ENCODE measurements around the gene OLFM2.

The OLFM2 gene

DNA sequence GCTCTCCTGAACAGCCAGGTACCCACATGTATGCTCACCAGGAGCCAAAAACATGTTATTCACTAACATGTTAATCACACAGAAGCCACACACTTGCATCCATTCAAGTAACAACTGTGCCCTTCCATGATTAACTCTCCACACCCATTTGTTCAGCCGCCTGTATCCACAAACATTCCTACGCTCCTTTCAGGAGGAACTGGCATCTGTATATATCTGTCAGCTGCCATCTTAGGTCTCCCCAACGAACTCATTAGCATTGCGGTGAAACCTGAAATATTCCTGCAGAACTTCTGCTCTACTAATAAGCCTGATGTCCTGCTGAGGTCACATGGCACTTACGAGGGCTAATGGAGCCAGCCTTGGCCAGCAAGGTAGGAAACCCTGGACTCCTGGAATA is 33.0 kb downstream of the OLFM2 start:
- no peak for DNase-seq

GRCh38 chr19:9901642-9902041 is 34.7 kb downstream of the OLFM2 start:
- no peak for DNase-seq

- no peak for DNase-seq
Measured at GRCh38 chr19:9901020-9901419, 35.3 kb downstream of the OLFM2 start.

DNA sequence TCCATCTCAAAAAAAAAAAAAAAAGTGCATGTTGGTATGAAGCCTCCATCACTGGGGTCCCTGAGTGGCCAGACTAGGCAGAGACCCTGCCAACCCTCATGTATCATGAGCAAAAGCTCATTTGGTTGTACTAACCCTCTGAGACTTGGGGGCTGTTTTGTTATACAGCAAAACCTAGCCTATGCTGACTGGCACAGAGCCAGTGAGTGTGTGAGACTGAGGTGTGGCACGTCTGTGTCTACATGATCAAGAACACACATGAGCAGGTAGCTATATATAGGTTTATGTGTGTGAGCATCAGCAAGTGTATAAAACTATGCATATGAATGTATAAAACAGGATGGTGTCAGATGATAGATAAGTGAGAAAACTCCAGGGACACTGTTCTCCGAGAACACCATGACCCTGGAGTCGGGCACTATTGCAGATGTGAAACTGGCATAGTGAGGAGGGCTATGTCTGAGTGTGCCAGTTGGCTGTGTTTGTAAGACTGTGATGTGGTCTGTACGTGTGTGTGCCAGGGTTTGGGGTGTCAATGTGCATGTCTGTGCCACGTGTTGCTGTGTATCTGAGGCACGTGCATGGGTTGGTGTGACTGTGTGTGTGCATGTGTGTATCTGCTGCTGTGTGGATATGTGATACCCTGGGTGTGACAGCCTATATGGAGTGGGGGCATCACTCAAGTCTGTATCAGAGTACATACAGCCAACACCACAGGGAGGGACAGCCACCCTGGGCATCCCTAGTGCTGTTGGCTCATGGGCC is 44.5 kb downstream of the OLFM2 start:
- DNase-seq = no peak

- no peak for DNase-seq
Measured at GRCh38 chr19:9885077-9885552, 51.2 kb downstream of the OLFM2 start.

DNA sequence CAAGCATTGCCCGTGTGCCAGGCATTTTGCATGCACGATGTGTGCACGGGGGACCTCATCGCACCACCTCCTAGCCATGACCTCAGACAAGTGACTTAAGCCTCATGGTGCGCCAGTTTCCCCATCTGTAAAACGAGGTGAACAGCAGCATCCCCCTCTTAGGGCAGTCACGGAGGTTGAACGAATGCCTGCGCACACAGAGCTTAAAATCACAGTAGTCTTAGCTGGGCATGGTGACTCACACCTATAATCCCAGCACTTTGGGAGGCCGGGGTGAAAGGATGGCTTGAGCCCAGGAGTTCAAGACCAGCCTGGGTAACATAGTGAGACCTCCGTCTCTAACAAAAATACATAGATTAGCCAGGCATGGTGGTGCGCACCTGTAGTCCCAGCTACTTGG is 52.6 kb downstream of the OLFM2 start:
- DNase-seq = no peak

- no peak for DNase-seq
Measured at GRCh38 chr19:9883231-9883758, 53.0 kb downstream of the OLFM2 start.

GRCh38 chr19:9881720-9882119 is 54.6 kb downstream of the OLFM2 start:
- DNase-seq = no peak

DNA sequence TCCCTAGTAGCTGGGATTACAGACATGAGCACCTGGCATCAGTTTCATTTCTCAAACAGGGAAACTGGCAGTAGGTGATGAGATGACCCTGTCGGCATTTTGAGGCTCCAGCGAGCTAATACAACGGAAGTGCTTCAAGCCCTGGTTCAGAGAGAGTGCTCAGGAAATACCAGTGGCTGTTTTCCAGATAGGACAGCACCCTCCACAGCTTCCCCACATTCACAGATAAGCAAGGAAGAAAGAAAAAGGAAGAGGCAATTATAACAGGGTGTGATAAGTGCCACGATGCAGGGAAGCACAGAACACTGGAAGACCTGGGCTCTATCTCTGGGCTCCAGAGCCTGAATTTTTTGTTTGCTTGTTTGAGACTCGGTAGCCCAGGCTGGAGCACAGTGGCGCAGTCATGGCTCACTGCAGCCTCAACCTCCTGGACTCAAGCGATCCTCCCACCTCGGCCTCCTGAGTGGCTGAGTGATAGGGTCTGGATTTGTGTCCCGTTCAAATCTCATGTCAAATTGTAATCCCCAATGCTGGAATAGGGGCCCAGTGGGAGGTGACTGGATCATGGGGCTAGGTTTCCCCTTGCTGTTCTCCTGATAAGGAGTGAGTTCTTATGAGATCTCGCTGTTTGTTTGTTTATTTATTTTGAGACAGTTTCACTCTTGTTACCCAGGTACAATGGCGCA is 57.7 kb downstream of the OLFM2 start:
- DNase-seq = no peak

- no peak for DNase-seq
Measured at GRCh38 chr19:9877780-9878510, 58.4 kb downstream of the OLFM2 start.

- no peak for DNase-seq
Measured at GRCh38 chr19:9875796-9876195, 60.5 kb downstream of the OLFM2 start.

- no peak for DNase-seq
Measured at GRCh38 chr19:9875031-9875627, 61.2 kb downstream of the OLFM2 start.

GRCh38 chr19:9872618-9873242 is 63.6 kb downstream of the OLFM2 start:
- no peak for DNase-seq

DNA sequence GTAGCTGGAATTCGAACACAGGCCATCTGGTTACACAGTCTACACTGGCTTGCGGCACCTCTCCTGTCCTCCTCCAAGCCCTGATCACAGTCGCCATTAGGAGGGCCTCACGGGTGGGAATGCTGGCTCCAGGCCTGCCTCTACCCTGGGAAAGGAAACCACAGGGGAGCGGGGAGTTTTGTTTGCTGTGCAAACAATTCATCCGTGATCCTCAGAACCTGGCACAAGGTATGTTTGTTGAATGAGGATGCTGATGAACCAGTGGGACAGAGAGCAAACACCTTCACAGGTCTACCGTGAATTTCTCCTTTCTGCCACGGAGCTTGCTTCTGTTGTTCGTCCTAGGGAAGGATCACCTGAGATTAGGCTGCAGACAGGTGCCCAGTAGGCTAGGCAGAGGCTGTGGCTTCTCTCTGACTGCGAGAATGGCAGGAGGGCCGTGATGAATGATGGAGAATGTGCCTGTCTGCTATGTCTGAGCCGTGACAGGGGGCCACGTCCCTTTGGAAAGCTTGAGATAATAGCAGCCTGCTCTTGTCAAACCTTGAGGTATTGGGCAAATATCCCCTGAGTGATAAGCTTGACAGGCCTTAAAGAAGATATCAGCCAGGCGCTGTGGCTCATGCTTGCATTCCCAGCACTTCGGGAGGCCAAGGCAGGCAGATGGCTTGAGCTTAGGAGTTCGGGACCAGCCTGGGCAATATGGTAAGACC is 64.5 kb downstream of the OLFM2 start:
- no peak for DNase-seq

DNA sequence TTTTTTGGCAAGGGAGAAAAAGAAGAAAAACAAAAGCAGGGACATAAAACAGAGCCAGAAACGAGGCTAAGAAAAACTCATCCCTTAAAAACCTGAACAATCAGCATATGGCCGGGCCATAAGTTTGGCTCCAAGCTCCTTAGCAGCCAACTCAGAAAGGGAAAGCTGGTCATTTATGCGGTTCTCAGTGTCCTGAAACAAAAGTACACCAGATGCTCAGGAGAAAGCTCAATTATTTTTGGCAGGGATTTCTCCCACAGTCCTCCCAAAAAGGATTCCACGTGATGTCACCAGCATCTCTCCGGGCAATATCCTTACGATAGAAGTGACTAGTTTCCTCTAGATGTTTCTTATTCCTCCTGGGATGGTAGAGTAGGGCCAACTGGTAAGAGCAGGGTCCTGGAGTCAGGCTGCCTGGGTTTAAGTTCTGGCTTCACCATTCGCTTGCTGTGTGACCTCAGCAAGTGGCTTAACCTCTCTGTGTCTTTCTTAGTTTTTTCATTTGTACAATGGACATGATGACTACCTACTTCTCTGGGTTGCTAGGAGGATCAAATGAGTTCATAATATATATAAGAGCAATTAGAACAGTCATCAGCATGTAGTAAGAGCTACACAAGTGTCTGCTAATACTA is 67.2 kb downstream of the OLFM2 start:
- no peak for DNase-seq

DNA sequence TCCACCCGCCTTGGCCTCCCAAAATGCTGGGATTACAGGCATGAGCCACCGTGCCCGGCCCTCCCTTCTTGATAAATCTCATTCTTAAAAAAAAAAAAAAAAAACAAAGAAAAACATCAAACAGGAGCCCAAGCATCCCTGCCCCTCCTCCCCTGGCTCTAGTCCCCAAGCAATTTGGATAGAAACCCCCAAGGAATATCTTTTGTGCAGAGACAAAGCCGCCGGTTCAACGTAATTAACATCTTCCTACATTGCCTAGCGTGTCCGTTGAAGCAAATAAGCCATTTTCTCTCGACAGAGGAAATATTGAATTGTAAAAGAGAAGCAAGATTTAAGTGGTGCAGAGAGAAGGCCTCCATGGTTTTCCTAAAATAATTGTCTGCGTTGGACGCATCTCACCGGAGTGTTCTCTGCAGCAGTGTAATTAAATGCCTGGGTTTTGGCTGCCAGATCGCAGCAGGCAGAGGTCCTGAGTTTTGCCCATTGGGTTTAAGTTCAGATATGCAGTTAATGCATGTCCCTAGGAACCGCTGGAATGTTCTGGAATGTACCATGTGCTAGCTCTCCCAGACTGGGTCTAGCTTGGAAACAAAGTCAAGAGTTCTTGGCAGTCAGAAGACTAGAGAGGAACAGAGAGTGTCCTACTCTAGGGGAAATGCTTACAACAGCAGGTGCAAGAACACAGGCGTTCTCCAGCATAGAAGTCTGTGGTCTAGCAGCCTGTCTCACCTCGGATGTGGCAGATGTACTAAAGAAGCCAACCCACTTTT is 70.4 kb downstream of the OLFM2 start:
- peak; percentile 68 for DNase-seq

DNA sequence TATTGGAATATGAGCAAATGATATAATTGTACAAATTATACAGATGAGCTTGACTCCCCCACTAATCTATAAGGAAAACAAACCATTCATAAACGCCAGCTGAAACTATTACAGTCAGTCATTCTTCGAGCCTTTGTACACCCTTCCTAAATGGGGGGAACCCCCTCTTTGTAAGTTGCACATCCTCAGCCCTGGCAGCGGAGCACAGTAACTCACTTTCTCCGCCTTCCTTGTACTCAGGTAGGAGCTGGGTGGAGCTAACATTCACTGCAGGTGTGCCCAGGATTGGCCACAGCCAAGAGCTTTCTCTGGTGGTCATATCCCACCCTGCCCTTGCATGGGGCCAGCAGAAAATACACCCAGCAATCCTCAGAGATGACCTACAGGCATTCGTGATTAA is 72.6 kb downstream of the OLFM2 start:
- no peak for DNase-seq

- no peak for DNase-seq
Measured at GRCh38 chr19:9862938-9863337, 73.4 kb downstream of the OLFM2 start.

DNA sequence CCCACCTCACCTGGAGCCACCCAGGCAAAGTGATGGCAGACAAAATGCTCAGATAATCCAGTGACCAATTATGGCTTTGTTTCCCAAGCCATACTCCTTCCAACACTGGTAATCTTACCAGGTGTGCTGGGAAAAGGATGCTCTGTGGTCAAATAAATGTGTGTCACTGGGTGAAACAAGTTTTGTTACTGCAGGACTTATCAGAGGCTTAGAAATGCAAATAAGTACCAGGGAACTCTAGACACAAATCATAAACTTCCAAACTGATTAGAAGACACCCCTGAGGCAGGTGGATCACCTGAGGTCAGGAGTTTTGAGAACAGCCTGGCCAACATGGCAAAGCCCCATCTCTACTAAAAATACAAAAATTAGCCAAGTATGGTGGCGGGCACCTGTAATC is 74.8 kb downstream of the OLFM2 start:
- DNase-seq = no peak

DNA sequence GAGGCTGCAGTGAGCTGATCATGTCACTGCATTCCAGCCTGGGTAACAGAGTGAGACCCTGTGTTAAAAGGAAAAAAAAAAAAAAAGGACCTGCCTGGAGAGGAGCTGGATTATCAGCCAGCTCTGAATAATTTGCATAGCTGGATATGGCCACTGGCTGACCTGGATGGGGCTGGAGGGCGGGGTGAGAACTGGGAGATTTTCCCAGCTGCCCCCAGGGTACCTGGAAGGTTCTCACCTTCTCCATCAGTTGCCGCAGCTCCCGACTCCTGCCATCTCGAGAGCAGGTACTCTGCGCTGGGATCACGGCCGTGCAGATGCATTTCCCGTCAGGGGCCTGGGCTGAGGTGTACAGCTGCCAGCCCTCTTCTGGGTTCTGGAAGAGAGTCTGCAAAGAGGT is 75.9 kb downstream of the OLFM2 start:
- no peak for DNase-seq

GRCh38 chr19:9858766-9859165 is 77.5 kb downstream of the OLFM2 start:
- no peak for DNase-seq
